PC-3 (cell line): Measurements from ENCODE around the gene ZDHHC16. TPM values are rescaled to one million over a fixed set of nuclear protein-coding genes. Genes with fewer than 3 reads are reported as not detected.

Source experiments
- ATAC-seq: fragments of 200-7000 bp; cut with Tn5 transposase; 2 replicates; pipeline ENCODE4 v1.9.1; 2020; ENCODE audit warnings: mild to moderate bottlenecking, moderate library complexity
- BruUV-seq: library from RNA; stranded (reverse); fragments of 400-500 nt; replicated peaks from 2 replicates; lab custom pipeline; 2021; lab: Mats Ljungman, UMichigan
- CTCF ChIA-PET: fragments of 300-600 bp; sonication (Branson Sonifier 250); formaldehyde crosslinking; loops from one replicate; lab custom pipeline; 2022; ENCODE audit warnings: antibody characterized with exemption; lab: Charles Lee
- POLR2A ChIA-PET: fragments of 300-600 bp; sonication (Branson Sonifier 250); formaldehyde crosslinking; loops from one replicate; lab custom pipeline; 2022; ENCODE audit warnings: antibody characterized with exemption; ENCODE audit not compliant: unreplicated experiment; lab: Charles Lee
- DNase-seq: peaks from one replicate; pipeline ENCODE4 v3.0.0-alpha.2; 2015
- H2AFZ ChIP-seq: fragments of 300-600 bp; sonication (generic); 2 replicates; pipeline ENCODE4 v1.6.0; 2016; ENCODE audit warnings: antibody characterized with exemption, low read length
- H3F3A ChIP-seq: fragments of 300-600 bp; sonication (generic); one replicate; pipeline ENCODE4 v1.6.0; 2017; ENCODE audit warnings: antibody characterized with exemption, low read length, control low read depth, mild to moderate bottlenecking; ENCODE audit not compliant: unreplicated experiment
- H3K27ac ChIP-seq: fragments of 300-600 bp; sonication (generic); 2 replicates; pipeline ENCODE4 v1.5.1; 2016; ENCODE audit warnings: mild to moderate bottlenecking, low read length
- H3K27me3 ChIP-seq: fragments of 300-600 bp; sonication (generic); 2 replicates; pipeline ENCODE4 v1.6.1; 2016; ENCODE audit warnings: low read length, mixed read lengths
- H3K36me3 ChIP-seq: fragments of 300-600 bp; sonication (generic); 2 replicates; pipeline ENCODE4 v1.6.1; 2016; ENCODE audit warnings: low read depth, mixed run types, low read length, mixed read lengths
- H3K4me1 ChIP-seq: fragments of 300-600 bp; sonication (generic); 2 replicates; pipeline ENCODE4 v1.5.1; 2016; ENCODE audit warnings: low read length; ENCODE audit not compliant: insufficient read depth
- H3K4me2 ChIP-seq: fragments of 300-600 bp; sonication (generic); 2 replicates; pipeline ENCODE4 v1.6.0; 2016; ENCODE audit warnings: low read length
- H3K4me3 ChIP-seq: fragments of 300-600 bp; sonication (generic); 2 replicates; pipeline ENCODE4 v1.5.1; 2016; ENCODE audit warnings: mild to moderate bottlenecking, low read length, mixed read lengths
- H3K79me2 ChIP-seq: fragments of 300-600 bp; sonication (generic); 2 replicates; pipeline ENCODE4 v1.6.1; 2017; ENCODE audit warnings: low read length, mixed read lengths
- H3K9ac ChIP-seq: fragments of 300-600 bp; sonication (generic); 2 replicates; pipeline ENCODE4 v1.6.0; 2016; ENCODE audit warnings: mild to moderate bottlenecking, low read length
- H3K9me2 ChIP-seq: fragments of 300-600 bp; sonication (generic); replicated peaks from 2 replicates; pipeline ENCODE4 v1.6.1; 2016; ENCODE audit warnings: mixed run types, low read length, mixed read lengths
- H3K9me3 ChIP-seq: fragments of 300-600 bp; sonication (generic); 2 replicates; pipeline ENCODE4 v1.6.1; 2016; ENCODE audit warnings: low read length, mixed read lengths
- H4K20me1 ChIP-seq: fragments of 300-600 bp; sonication (generic); 2 replicates; pipeline ENCODE4 v1.6.1; 2016; ENCODE audit warnings: low read length, mixed read lengths
- EZH2 ChIP-seq: fragments of 300-600 bp; sonication (generic); IDR thresholded peaks from one replicate; pipeline ENCODE4 v1.6.1; 2017; ENCODE audit warnings: antibody characterized with exemption, mild to moderate bottlenecking, low read length; ENCODE audit not compliant: unreplicated experiment
- EZH2phosphoT487 ChIP-seq: fragments of 300-600 bp; sonication (generic); IDR thresholded peaks from 2 replicates; pipeline ENCODE4 v1.6.1; 2018; ENCODE audit warnings: mild to moderate bottlenecking, antibody characterized with exemption, low read length, borderline replicate concordance
- intact Hi-C: fragments of 100-400 bp; cut with micrococcal nuclease; formaldehyde crosslinking; loops from 2 replicates; pipeline ENCODE4 v1.9.0; 2023
- total RNA-seq: library from RNA; depleted of rRNA; stranded (reverse); fragments of >200 nt; gene quantifications from 2 replicates; pipeline ENCODE4 v1.2.3, GENCODE V29; 2014
- TF ChIP-seq, protein P1 (sequence below): fragments of 300-600 bp; sonication (generic); conservative IDR thresholded peaks from 2 replicates; pipeline ENCODE4 v1.5.1; 2017; ENCODE audit warnings: antibody characterized with exemption, low read depth, mild to moderate bottlenecking, low read length

ZDHHC16 gene
- total RNA-seq, 1 experiment from 2014 or later = 35.1 TPM

DNA sequence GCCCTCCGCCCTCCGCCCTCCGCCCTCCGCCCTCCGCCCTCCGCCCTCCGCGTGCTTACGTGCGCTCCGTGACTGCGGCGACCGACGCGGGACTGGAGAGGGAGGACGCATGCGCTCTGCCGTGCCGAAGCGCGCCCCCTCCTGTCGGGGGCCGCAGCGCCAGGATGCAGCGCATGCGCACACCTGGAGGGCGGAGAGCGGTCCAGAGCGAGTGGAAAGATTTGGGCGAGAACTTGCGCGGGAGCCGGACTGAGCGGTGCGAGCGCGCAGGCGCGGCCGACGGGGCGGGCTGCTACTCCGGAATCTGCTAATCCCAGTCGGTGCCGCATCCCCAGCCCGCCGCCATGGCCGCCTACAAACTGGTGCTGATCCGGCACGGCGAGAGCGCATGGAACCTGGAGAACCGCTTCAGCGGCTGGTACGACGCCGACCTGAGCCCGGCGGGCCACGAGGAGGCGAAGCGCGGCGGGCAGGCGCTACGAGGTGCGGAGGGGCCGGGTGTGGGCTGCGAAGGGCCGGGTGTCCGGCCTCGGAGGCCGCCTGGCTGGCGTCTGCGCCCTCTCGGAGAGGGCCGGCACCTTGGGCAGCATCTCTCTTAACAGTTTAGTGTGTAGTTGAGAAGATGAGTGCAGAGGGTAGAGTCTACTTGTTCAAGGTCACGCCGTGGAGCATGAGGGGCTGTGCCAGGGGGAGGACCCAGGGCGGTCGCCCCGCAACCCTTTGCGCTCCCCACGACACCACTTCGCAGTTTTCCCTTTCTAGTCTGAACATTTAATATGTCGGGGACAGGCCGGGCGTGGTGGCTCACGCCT lies 19.8 kb upstream of the ZDHHC16 start, which contains the start of gene PGAM1:
Gene PGAM1 (plus strand): TSS at position 228 of the 812 bp plus-strand sequence. CDS start 117 bp downstream, at position 345.
- BruUV-seq = TSS peak; percentile 49
- TF ChIP-seq, protein P1, sequence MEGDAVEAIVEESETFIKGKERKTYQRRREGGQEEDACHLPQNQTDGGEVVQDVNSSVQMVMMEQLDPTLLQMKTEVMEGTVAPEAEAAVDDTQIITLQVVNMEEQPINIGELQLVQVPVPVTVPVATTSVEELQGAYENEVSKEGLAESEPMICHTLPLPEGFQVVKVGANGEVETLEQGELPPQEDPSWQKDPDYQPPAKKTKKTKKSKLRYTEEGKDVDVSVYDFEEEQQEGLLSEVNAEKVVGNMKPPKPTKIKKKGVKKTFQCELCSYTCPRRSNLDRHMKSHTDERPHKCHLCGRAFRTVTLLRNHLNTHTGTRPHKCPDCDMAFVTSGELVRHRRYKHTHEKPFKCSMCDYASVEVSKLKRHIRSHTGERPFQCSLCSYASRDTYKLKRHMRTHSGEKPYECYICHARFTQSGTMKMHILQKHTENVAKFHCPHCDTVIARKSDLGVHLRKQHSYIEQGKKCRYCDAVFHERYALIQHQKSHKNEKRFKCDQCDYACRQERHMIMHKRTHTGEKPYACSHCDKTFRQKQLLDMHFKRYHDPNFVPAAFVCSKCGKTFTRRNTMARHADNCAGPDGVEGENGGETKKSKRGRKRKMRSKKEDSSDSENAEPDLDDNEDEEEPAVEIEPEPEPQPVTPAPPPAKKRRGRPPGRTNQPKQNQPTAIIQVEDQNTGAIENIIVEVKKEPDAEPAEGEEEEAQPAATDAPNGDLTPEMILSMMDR = peak; percentile 50
- TF ChIP-seq EZH2phosphoT487 (no peak), EZH2 (no peak)
- ChIA-PET POLR2A (no interaction called here), CTCF (interaction anchor here (0.7 kb wide), 1 partner anchor 89 kb away, joined by 3 read pairs; no protein-coding TSS in a partner anchor)
- Histone ChIP-seq H3K9ac (peak within 1 kb of the TSS; percentile 95), H3K9me3 (no peaks in the 10 kb centered on the region), H3K36me3 (peaks cover 30% of the 10 kb centered on the region), H3K27ac (peak within 1 kb of the TSS; percentile 33), H3K4me1 (peaks cover 15% of the 10 kb centered on the region), H3K27me3 (no peaks in the 10 kb centered on the region), H3K4me2 (peak within 1 kb of the TSS; percentile 92), H3K4me3 (peak within 1 kb of the TSS; percentile 96), H3K9me2 (no peaks in the 10 kb centered on the region), H3F3A (no peaks in the 10 kb centered on the region), H4K20me1 (peaks cover 25% of the 10 kb centered on the region), H3K79me2 (peaks cover 54% of the 10 kb centered on the region), H2AFZ (peak within 1 kb of the TSS; percentile 91)
- intact Hi-C loops = loop anchor here (2.0 kb wide), 1 partner anchor 19 kb away; no protein-coding TSS in a partner anchor
- ATAC-seq = peak; percentile 84
- peak; percentile 94 for DNase-seq

DNA sequence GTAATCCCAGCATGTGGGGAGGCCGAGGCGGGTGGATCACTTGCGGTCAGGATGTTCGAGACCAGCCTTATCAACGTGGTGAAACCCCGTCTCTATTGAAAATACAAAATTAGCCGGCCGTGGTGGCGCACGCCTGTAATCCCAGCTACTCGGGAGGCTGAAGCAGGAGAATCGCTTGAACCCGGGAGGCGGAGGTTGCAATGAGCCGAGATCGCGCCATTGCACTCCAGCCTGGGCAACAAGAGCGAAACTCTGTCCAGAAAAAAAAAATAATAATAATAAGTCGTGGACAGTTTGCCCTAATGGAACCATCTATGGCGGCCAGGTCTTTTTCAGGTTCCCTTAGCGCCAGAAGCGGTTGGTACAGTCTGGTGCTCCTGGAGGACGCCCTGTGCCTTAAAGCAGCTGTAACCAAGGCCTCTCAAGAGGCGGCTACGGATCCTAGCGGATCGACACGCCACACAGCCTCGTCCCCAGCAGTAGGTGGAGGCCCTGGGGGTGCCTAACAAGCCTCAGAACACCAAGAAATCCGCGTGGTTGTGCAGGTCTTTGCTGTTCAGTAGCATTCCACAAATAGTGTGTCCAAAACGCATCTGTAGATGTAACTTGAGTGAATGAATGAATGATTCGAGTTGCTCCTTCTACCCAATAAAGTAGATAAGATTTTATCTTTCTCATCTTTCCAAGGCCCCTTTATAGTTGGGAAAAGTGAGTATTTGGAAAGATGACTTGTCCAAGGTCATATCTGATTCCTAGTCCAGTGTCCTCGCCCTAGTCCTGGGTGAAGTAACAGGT lies 19.0 kb upstream of the ZDHHC16 start:
- H3K4me1 ChIP-seq = peaks cover 15% of the 10 kb centered on the region
- TF ChIP-seq, protein P1 = no peak
- no peak for TF ChIP-seq EZH2phosphoT487
- TF ChIP-seq EZH2 = no peak
- peaks cover 58% of the 10 kb centered on the region for H3K79me2 ChIP-seq
- no peaks in the 10 kb centered on the region for H3K9me3 ChIP-seq
- ATAC-seq = no peak
- peaks cover 25% of the 10 kb centered on the region for H4K20me1 ChIP-seq
- H3K27me3 ChIP-seq = no peaks in the 10 kb centered on the region
- no peaks in the 10 kb centered on the region for H3F3A ChIP-seq
- ChIA-PET CTCF (interaction anchor here (0.6 to 1.2 kb wide), 2 partner anchors 27 to 157 kb away, joined by 3 to 10 read pairs; no protein-coding TSS in a partner anchor), POLR2A (interaction anchor here (0.5 kb wide), 1 partner anchor 89 kb away, joined by 3 read pairs; no protein-coding TSS in a partner anchor)
- DNase-seq = peak; percentile 17
- H3K27ac ChIP-seq = peak overlapping the region; percentile 33
- peak overlapping the region; percentile 80 for H3K4me2 ChIP-seq
- peak overlapping the region; percentile 95 for H3K9ac ChIP-seq
- peak overlapping the region; percentile 96 for H3K4me3 ChIP-seq
- intact Hi-C loops = loop anchor here (2.0 kb wide), 1 partner anchor 20 kb away; no protein-coding TSS in a partner anchor
- H3K9me2 ChIP-seq = no peaks in the 10 kb centered on the region
- TSS peak; percentile 19 for BruUV-seq
- no peak overlapping the region for H2AFZ ChIP-seq
- H3K36me3 ChIP-seq = peaks cover 38% of the 10 kb centered on the region
